SIG-M5 (cell line): ENCODE results near the gene RSRC1.
"Not testable (repeated sequence)": the region's sequence is repeated elsewhere in the genome, so short reads cannot be mapped to it uniquely, and the experiment has no call there.

Experiments used
- DNase-seq: peaks from one replicate; lab custom pipeline; 2025; lab: John Stamatoyannopoulos, UW

The RSRC1 gene, protein sequence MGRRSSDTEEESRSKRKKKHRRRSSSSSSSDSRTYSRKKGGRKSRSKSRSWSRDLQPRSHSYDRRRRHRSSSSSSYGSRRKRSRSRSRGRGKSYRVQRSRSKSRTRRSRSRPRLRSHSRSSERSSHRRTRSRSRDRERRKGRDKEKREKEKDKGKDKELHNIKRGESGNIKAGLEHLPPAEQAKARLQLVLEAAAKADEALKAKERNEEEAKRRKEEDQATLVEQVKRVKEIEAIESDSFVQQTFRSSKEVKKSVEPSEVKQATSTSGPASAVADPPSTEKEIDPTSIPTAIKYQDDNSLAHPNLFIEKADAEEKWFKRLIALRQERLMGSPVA

DNA sequence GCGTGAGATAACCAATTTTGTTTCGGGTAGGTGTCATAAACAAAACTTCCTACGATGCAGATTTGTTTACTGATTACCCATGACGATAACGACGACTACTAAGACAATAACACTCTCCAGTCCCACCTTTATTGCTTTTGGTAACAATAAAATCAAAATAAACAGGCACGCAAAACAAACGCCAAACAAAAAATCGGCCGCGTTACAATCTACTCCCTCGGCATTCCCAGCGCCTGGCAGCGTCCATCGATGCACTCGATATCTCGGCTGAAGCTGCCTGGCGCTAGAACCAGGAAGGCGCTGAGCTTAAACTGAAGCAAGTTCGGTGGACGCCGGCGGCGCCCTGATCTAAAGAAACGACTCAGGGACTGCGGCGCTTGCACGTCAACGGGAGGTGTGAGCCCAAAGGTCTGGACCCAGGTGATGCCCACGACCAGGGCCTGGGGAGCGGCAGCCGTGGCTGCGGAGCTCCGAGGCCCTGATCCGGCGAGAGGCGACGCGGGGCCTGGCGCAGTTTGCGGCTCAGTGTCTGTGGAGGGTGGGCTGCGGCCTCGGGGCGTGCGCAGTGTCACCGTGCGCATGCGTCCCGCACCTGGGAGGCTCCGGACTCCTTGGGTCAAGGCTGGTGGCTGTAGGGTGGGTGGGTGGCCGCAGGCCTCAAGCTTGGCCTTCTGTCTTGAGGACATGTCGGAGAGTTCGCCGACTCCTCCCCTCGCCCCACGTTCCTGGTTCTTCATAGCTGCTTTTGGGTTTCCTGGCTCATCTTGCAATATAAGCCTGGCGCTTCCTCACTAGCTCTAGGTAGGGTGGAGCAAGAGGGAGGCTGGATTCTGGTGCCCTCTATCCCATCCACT, at the start of gene RSRC1:
Gene RSRC1, plus strand, starts transcription at position 286 of the 854 bp plus-strand sequence. CDS start 12,016 bp downstream, outside the sequence.
- peak; percentile 61 for DNase-seq

DNA sequence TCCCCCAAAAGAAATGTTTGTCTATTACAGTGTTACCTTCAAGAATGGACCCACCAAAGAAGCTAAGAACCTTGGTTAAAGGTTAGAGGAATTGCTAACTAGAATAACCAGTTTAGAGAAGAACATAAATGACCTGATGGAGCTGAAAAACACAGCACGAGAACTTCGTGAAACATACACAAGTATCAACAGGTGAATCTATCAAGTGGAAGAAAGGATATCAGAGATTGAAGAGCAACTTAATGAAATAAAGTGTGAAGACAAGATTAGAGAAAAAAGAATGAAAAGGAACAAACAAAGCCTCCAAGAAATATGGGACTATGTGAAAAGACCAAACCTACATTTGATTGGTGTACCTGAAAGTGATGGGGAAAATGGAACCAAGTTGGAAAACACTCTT, 44.3 kb upstream of the RSRC1 start:
- DNase-seq, result not testable (repeated sequence)

DNA sequence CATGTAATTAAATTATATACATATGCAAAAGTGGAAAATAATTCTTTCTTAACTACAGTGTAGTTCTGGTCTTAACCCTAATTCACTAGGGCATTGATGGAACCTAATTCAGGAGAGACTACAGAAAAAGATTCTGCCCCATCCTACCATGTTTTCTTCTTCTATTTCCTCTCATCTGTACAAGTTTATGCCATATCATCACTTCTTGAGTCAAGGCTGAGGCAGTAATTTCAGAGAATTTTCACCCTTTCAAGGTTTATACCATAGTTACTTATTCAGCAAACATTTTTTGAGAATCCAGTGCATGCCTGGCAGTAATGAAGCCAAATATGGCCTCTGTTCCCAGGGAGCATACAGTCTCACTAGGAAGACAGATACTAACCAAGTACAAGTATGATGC, 37.1 kb upstream of the RSRC1 start:
- DNase-seq, result no peak

DNA sequence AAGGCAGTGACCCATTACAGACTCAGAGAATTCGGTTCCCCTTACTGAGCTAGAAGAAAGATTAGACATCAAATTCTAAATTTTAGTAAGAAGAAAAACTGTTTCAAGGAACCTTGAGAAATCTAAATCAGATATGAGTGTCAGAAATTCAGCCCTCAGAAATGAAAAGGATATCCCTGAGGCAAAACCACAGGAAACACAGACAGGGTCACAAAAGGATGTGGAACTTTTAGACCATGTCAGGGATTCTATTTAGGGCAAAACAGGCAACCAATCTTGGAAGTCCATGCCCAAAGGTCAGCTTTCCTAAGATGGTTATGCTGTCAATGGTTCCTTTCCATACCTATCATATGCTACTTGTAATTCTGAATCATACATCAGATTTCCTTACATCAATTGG, 35.3 kb upstream of the RSRC1 start:
- DNase-seq, result no peak

DNA sequence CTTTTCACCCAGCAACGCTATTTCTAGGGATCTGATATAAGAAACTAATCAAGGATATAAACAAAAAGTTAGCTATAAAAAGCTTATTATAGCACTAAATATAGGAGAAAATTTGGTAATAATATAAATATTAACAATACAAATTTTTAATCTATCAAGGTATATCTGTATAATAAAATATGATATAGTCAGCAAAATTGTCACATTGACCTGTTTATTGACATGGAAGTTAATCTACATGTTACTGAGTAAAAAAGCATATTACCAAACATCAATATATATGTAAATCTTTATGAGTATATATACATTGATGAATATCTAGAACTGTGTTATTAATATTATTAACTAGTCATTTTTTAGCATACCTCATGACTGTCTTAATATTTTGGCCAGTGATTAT, 30.3 kb upstream of the RSRC1 start:
- no peak for DNase-seq

DNA sequence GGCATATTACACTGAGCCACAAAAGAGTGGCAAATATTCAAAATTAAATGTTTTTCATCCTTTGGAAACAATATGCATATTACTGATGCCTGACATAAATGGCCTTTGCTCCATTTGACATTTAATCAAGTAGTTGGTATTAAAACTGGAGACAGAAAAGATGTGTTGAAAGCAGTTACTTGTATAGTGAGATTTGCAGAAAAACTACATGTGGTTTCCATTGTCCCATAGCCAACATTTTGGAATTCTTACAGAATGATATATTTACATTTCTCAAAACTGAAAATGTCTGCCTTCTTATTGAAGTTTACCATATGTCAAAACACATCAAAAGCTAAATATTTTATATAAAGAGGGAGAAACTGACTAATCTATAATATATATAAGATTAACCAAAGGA, 25.2 kb upstream of the RSRC1 start:
- no peak for DNase-seq

DNA sequence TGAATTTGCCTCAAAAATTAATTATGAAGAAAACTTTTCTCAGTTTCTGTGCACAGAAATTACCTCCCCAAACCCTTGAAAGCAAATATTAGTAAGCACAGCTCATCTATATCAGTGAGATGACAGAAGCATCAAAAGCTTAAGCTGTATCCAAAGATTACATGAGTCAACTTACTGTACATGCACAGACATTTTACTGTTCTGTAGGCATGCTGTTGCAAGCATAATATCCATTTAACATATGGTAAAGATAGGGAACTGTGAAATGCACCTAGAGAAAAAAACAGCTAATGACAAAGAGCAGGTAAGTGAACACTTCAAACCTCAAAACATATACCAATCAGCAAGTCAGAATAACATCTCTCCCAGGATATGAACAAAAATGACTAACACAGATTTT, 24.5 kb upstream of the RSRC1 start:
- no peak for DNase-seq

DNA sequence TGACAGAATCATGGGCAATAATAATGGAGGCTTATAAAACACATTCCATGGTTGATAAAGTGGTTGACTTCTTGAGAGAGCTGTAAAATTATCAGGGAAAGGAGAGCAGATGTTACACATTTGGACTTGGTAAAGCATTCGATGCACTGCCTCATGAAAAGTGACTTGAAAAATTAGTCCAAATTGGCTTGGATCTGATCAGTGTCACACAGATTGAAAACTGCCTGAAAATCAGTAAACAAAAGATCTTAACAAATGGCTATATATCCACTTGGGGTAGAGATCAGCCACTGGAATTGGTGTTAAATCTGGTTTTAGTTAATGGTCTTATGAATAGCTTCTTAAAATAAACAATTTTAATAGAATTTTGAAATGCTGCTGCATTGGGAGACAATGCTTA, 24.0 kb upstream of the RSRC1 start:
- no peak for DNase-seq

DNA sequence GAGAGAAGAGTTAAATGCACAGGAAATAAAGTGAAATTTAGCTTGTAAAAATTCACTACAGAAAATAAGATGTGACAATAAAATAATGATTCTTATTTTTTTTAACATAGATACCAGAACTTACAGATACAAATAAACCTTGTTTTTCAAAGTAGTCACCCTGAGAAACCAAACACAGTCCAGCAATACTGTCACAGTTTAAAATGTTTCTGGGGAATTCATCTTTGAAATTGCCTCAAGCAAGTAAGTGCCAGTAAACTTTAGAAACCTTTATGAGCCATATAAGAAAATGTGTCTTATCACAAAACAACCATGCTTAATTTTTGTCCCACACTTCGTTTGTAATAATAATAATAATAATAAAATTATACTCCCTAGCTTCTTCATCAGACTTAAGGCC, 23.5 kb upstream of the RSRC1 start:
- no peak for DNase-seq

DNA sequence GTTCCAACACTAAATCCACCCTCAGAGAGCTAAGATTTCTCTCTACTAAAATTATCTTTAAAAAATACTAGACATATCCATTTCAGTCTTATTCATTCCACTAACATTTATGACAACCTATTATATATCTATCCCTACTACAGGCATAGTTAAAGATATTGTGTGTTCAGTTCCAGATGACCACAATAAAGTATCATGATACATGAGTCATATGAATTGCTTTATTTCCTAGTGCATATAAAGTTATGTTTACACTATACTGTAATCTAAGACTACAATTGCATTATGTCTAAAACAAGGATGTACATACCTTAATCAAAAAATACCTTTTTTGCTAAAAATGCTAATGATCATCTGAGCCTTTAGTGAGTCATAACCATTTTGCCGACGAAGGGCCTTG, 23.1 kb upstream of the RSRC1 start:
- no peak for DNase-seq

DNA sequence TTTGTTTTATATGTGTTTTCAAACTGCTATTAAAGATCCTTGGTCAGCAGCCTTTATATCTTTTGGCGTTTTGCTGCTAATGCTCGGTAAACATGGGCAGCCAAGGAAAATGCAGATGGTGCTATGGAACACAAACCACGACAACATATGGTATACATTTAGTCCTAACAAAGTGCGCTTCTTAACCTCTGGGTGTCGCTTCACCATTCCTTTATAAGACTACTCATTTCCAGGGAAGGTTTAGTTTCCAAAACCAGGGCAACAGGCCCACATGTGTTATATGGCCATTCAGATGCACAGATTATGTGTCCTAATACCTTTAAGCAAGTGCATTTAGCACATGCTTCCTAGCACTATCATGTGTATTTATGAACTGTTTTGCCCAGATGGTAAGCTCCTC, 18.4 kb upstream of the RSRC1 start:
- DNase-seq, result no peak

DNA sequence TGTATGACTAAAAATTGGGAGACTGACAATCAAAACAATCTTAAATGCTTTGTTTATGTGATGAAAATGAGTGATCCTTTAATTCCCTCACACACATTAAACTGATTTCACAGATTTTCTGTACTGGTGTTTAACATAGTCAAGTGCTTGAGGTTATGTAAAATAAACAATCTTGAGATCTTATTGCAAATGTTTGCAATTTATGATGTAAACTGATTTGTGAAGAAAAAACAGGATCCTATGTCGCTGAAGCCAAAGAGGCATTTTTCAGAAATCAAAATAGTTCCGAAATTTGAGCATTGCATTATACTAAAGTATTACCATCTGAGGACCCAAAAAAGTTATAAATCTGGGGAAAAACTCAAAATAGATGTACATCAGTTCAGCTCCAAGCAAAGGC, 16.4 kb upstream of the RSRC1 start:
- no peak for DNase-seq

DNA sequence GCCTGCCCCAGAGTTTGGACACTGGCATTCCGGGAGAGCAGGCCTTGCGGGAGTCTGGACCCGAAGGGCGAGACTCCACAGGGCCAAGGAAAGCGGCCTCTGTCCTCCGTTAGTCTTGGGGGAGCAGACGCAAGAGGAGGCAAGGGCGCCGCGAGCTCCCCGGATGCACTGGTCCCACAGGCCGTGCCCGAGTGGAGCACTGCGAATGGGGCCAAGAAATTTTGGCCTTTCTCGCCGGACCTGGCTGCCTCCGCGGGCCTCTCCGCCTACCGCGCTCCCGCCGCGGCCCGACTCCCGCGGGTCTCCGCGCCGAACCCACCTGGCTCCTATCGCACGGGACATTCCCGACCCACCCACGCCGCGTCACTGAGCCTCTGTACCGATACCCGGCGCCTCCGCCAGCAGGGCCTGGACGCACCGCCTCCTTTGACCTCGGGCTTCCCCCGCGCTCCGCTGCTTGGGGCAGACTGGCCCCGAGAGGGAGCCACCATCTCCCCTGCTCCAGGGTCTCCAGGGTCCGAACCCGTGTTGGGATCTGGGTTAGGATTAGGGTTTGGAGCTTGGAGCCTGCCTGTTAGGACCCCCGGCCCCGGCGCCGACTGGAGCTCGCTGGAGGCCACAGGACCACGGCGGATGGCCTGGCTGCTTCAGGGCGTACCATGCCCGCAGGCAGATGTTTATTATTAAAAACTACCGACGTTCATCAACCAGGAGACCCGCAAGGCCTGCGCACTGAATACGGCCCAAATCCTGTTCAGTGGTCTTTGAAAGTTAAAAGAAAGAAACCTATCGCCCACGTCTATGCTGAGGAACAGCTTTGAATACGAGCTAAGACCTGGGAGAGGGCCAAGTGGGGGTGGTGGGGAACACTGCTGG, 15.4 kb upstream of the RSRC1 start:
- DNase-seq, result no peak

DNA sequence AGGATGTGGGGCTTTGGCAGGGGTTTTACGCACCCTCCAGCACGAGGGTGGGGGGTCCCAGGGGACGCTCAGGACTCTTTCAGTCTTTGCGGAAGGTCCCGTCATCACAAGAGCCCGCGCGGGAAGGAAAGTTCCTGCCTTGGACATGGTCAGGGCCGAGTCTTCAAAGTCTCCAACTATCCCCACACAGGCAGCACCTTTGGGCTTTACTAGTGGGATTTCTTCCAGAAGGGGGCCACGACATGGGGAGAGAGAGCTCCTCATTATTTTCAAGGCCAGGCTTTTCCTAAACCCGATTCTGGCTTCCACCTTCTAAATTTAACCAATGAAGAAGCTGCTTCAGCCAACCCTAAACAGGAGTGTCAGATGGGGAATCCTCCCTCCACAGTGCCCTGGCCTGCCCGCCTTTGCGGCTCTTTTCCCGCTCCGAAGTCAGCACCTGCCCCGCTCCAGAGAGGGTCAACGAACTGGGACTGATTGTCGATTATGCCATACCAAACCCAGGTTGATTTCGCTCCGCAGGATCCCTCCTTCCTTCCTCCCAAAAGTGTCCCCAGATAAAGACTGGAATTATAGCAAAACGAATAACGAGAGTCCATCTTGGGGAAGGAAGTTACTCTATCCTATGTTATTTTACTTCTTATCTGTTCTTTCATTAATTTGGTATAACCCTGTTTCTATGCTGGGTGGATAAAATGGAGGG, 14.6 kb upstream of the RSRC1 start:
- no peak for DNase-seq

DNA sequence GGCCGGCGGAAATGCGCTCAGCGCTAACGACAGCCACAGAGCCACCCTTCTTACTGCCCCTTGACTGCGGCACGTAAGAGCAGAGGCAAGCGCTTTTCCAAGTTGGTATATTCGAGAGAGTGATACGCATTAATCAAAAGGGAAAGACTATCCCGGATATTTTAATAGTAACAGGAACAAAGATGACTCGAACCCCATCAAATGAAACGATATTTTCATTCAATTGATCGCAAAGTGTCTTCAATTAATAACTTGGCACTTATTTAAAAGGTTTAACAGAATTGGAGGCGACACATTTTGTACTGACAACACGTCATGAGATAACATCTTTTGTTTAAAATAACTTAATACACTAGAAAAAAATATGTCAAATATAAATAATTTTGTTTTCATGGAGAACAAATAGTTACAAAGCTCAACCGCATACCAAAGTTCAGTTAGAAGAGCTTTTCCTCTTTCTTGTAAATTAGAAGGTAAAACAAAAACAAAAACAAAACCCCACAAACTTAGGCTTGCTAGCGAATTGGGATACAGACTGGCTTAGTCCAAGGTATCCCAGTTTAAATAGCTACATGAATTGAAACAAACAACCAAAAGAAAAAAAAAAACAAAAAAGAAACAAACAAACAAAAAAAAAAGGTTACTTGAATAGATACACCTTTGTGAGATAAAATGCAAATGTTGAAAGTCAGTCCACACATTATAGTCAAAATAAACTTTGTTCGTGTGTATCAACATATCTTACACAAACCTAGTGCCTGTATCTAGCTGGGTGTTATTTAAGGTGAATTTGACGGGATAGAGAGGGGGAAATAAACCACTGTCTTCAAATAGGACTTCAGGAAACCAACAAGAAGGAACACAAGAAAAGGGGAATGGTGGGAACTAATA, 13.8 kb upstream of the RSRC1 start:
- no peak for DNase-seq

DNA sequence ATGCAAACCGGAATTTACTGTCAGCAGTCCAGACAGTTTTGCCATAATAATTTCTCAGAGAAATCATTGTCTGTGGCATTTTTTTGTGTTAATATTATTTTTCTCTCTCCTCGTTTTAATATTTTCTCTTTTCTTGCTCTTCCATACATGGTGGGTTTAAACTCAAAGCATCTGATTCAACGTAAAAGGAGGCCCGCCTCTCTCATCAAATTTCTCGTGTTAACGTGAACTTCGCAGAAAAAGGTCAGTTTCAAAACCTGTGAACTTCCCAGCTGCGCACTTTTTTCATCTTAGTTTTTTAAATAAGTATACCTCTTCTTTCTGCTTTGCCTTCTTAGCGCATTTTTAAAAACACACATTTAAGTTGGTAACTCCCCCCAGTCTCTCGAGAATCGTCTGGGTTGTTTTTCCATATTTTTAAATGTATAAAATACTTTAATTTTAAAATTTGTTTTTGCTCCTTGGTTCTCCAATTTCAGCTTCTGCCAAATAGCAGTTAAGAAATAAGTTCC, 12.8 kb upstream of the RSRC1 start:
- peak; percentile 25 for DNase-seq

DNA sequence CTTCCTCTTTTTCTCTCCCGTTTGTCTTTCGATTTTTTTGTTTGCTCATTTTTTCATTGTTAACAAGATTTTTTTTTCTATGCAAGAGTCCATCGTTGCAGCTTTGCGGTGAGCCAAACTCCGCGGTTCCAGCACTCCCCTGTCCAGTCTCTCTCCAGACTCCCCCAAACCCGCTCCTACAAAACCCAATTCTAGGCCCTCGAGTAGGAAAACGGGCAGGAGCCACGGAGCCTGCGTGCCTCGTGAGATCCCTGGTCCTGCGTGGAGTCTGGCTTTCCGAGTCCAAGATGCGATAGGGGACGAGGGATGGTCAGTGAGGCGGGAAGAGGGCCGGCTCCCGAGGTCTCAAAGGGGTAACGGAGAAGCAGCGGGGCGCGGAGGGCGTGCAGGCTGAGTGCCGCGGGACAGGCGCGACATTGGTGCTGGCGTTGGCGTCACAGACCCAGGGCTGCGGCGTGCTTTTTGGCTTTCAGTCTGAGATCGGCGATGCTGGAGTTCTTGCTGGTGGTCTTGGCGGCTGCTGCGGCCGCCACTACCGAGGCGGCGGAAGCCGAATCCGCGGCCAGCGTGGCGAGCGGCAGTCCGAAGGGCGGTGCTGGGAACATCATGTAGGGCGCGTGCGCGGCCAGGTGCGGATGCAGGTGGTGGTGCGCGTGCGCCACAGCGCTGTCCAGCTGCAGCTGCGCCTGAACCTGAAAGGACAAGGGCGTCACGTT, 12.1 kb upstream of the RSRC1 start:
- no peak for DNase-seq

DNA sequence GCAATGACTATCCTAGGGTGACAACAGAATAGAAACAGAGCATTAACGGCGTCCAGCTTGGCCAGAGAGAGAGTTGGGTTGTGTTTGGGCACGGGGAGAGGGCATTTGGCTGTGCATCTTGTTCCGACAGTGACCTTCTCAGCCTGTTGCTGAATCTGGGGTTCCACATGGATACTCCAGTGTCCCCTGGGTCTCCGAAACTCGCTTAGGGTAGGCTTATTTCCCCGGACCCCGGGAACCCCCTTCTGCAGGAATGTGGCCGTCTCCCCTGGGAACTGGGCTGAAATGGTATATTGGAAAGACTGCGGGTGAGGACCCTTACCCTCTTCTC, 11.6 kb upstream of the RSRC1 start:
- DNase-seq, result no peak

DNA sequence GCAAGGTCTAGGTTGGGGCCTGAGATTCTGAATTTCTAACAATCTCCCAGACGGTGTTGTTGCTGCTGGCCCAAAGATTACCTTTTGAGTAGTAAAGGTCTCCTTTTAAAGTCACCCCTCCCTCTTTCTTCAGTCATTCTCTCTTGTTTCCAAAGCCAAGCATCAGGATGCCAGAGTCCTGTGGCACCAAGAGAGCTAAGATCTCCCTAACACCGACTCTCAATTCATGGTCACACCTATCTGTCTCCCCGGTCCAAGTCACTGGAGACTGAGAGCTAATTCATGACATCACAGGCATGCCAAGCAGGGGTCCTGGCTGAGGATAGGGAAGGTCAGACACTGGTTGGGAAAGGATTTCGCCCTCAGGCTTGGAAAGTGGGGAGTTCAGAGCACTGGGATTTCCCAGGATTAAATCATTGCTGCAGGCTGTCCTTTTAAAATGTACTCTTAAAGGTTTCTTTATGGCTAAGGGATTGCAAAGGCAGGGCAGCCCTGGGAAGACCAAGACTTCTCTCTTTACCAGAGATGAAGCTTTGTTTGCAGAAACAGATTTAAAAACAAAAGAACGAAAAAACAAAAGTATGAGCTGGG, 11.0 kb upstream of the RSRC1 start:
- DNase-seq, result no peak

DNA sequence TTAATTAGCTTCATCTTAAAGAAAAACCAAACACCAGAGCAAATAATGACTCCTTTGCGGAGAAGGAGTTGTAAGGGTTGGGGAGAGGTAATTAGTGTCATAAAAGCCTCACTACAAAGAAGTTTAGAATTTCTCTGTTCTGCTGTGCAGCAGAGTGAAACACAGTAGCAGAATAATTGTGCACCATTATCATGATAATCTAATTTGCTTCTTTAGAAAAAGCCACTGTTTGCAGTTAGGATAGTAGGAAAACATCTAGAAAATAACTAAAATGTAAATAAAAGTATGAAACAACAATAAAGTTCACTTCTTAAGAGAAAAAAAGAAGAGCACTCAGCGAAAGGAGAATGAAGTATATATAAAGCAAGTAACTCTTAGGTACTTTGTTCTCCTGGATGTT, 9.2 kb upstream of the RSRC1 start:
- DNase-seq, result no peak
